ENCODE measurements around the gene P2RX3. TPM values are rescaled to one million over a fixed set of nuclear protein-coding genes. Genes with fewer than 3 reads are reported as not detected.
"Not testable (repeated sequence)": the region's sequence is repeated elsewhere in the genome, so short reads cannot be mapped to it uniquely, and the experiment has no call there.

P2RX3 gene
- total RNA-seq, 1 experiment from 2014 or later = 7.1 TPM

DNA sequence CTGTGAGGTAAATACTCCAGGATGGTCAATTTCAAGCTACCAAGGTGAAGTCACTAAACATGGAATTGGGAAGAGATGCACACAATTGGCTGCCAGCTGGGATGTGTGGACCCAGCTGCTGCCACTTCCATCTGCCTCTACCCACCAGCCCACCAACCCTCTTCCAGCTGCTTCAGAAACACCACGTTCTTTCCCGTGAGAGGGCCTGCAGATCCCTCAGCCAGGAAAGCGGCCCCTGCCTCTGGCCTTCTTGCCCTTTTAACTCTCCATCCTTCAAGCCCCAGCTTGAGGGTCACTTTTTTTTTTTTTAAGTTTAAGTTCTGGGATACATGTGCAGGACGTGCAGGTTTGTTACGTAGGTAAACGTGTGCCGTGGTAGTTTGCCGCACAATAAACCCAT lies 22.8 kb downstream of the P2RX3 start:
- in situ Hi-C loops (cut with HindIII; ENCODE audit: low sequenced_read_pairs) = no loop called here
- no peak for DNase-seq (ENCODE audit: low spot score)

DNA sequence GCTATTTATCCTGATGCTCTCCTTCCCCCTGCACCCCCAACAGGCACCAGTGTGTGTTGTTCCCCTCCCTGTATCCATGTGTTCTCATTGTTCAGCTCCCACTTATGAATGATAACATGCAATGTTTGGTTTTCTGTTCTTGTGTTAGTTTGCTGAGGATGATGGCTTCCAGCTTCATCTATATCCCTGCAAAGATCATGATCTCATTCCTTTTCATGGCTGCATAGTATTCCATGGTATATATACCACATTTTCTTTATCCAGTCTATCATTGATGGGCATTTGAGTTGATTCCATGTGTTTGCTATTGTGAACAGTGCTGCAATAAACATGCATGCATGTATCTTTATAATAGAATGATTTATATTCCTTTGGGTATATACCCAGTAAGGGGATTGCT lies 23.3 kb downstream of the P2RX3 start:
- in situ Hi-C loops (cut with HindIII; ENCODE audit: low sequenced_read_pairs); DNase-seq (ENCODE audit: low spot score): not testable (repeated sequence)

DNA sequence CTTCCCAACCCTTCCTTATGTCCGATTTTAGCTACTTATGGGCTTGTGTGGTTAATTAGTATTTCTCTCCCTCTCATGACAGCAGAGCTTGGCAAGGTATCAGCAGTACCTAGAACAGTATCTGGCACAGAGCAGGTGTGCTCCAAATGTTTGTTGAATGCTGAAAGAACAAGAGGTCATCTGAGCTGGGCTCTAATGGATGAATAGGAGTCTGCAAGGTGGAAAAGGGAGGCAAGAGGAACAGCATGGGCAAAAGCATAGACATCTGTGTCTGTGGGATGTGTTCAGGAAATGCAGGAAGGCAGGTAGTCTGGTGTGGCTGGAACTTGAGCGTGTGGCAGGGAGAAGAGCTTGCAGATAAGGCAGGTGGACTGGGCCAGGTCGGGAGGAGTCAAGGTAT lies 23.8 kb downstream of the P2RX3 start:
- in situ Hi-C loops (cut with HindIII; ENCODE audit: low sequenced_read_pairs) = no loop called here
- no peak for DNase-seq (ENCODE audit: low spot score)

DNA sequence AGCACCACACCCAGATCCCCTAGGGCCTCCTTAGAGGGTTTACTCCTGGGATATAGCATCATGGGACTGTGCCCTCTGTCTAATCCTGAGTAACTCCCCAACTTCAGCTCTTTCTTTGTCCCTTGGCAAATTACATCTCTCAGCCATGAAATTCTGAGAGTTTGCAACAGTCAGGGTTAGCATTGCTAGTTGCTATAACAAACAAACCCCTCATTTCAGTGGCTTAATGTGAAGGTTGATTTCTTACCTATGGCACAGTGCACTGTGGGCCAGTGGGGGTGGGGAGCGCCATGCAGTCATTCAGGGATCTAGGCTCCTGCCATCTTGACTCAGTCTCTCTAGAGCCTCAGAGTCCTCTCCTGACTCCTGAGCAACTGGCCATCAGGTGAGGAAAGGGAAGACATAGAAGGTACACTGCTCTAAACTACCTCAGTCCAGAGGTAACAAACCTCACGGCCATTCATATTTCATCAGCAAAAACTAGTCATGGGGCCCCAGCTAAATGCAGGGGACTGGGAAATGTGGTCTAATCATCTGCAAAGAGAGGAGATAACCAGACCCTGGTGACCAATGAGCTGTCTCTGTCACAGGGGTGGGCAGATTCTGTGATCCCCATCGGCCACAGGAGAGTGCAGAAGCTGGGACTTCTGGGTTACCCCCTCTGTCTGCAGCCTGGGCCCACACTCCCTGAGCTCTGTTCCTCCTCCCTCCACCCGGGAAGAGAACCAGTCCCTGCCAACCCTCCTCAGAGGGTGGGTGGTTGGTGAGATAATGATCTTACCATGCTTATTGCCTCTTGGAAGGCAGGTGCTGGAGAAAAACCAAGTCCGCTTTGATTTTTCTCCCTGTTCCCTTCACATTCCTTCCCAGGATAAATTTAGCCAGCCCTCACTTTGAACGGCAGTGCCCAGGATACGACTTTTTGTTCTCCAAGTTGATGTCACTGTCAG lies 25.3 kb downstream of the P2RX3 start:
- DNase-seq (ENCODE audit: low spot score) = no peak
- in situ Hi-C loops (cut with HindIII; ENCODE audit: low sequenced_read_pairs) = no loop called here

DNA sequence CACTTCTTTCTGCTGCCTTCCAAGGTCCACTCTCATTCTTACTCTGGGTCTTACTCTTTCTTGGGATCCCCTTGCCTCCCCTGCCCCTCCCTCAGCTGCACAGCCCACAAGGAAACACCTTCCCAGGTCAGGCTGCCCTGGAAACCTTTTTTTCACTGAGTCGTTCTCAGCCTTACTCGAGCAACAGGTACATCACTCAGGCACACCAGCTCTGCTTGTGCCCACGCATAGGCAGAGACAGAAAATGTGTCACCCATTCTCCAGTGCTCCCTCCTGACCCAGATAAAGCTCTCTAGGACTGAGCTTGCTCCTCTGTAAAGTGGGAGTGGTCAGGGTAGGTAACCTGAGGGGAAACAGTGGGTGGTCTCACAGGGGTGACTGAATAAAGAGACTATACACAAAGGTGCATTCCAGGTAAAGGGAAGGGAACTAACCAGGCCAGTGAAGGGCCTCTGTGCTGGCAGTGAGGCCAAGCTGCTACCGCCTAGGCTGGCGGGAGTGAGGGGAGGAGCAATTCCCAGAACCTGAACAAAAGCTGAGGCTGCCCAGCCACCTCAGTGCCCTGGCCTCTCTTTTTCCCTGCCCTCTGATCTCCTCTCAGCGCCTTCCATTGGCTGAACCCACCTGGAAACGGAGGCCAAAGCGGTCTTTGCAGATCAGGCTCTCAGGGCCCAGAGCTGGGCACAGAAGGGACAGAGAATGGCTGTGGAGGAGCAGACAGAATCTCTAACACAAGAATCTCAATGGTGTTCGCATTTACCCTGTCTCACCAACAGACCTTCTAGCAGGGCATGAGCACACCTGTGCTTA lies 26.9 kb downstream of the P2RX3 start:
- no peak for DNase-seq (ENCODE audit: low spot score)
- in situ Hi-C loops (cut with HindIII; ENCODE audit: low sequenced_read_pairs) = no loop called here

DNA sequence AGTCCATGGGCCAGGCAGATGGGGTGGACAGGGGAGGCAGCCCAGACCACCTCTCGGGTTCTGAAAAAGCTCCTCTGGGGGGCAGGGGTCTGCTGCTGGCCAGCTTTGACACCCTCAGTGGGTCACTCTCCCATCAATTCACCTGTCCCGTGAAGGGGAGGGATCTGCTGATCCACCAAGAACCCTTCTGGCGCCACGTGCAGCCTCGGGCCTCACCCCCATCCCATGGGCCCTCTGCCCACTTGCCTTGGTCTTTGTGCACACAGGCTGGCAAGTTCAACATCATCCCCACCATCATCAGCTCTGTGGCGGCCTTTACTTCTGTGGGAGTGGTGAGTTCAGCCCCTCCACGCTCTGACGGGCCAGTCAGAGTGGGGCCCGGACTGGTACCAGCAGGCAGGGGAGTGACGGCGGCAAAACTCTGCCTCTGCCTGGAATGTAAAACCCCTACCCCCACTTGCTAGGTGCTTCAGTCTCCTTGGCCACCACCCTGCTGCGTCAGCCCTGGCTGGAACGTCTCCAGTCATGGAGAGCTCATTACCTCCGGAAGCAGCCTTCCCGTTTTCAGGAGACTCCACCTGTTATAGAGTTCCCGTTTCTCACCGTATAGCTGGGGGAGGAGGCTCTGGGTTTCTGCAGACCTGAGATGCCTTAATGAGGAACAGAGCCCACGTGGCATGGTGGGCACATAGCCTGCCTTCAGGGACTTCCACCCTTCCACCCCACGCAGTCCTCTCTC lies 30.1 kb downstream of the P2RX3 start:
- no peak for DNase-seq (ENCODE audit: low spot score)
- in situ Hi-C loops (cut with HindIII; ENCODE audit: low sequenced_read_pairs) = no loop called here

DNA sequence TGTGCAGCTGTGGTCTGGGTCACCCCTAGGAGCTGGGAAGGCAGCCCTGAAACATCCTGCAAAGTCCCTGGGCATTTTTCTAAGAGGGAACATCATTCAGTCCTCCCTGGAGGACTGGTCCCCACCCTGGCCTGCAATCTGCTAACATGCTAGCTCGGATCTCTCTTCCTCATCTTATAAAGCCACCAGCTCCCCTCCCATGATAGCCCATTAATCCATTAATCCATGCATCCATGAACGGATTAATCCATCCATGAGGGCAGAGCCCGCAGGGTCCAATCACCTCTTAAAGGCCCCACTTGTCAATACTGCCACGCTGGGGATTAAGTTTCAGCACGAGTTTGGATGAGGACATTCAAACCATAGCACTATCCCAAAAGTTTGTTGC lies 30.7 kb downstream of the P2RX3 start:
- no peak for DNase-seq (ENCODE audit: low spot score)
- in situ Hi-C loops (cut with HindIII; ENCODE audit: low sequenced_read_pairs) = no loop called here

DNA sequence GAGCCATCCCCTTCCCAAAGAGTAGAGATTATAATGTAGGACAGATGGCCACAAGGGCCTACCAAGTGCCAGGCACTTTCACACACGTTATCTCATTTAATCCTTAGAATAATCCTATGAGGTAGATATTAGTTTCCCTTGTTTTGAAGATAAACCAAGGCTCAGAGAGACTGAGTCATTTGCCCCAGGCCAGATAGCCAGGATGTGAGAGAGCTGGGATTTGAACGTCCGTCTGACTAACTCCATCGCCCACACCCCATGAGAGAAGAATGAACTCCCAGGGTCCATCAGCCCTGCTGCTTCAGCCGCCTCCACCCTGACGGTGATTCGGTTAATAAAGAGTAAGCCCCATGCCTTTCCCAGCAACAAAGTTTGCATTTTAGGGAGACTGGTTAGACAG lies 32.1 kb downstream of the P2RX3 start:
- in situ Hi-C loops (cut with HindIII; ENCODE audit: low sequenced_read_pairs) = no loop called here
- DNase-seq (ENCODE audit: low spot score) = no peak

DNA sequence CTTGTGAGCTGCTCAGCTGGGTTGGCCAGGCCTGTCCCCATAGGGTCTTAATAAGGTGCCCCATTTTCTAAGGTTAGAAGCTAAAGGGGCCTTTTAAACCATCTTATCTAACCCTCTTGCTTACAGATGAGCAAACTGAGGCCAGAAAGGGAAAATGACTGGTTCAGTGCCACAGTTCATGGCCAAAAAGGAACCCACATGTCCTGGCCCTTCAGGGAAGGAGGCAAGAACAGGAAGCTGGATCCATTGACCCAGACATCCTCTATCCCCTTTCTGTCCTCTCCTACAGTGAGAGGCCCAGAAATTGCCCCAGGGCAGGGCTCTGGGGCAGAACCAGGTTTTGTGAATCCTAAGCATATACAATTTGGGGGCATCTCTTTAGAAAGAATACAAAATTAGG lies 32.8 kb downstream of the P2RX3 start:
- in situ Hi-C loops (cut with HindIII; ENCODE audit: low sequenced_read_pairs) = no loop called here
- DNase-seq (ENCODE audit: low spot score) = no peak

DNA sequence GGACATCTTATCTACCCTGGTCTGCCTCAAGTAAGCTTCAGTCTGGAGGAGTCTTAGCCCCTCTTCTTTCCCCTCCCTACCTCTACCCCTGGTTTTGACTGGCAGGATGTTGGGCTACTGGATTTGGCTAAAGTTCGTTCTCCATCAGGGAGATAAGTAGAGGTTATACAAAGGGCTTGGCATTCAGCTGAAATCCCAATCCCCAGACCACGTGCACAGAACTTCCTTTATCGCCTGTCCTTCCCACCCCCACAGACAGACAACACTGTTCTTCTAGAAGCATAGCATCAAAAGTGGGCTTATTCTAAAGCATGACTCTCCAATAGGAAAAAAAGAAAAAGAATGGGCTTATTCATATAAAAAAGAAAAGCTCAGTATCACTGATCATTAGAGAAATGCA lies 35.0 kb downstream of the P2RX3 start:
- DNase-seq (ENCODE audit: low spot score) = no peak
- in situ Hi-C loops (cut with HindIII; ENCODE audit: low sequenced_read_pairs) = no loop called here

DNA sequence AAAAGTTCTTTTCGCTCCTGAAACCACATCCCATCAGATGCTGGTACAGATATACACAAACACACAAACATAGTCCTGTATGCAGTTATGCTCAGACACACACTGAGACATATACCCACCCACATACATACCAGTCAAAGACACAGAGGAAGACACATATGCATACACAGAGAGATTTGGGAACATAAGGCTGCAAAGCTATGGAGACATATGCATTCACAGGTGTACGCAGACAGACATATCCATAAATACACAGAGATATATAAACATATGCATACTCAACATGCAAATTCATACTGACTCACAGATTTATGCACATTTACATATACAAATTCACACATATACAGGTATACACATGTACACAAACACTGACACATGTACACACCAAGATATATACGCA lies 36.8 kb downstream of the P2RX3 start:
- in situ Hi-C loops (cut with HindIII; ENCODE audit: low sequenced_read_pairs) = no loop called here
- no peak for DNase-seq (ENCODE audit: low spot score)

DNA sequence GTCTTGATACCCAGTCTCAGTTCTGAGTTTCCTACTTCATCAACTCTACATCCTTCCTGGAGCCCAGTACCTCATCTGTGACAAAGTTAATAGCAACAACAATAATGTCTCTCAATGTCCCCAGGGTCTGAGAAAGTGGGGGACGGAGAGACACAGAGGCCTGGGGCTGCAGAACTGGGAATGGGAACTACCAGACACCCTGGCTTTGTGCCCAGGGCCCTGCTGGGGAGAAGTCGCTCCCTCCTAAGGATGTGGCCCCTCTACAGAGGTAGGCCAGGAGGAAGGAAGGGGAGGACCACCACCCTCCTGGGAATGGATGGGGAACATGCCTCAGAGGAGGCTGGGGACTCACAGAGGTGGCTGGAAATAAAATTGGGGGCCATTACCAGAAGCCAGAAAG lies 37.3 kb downstream of the P2RX3 start:
- DNase-seq (ENCODE audit: low spot score) = no peak
- in situ Hi-C loops (cut with HindIII; ENCODE audit: low sequenced_read_pairs) = no loop called here

DNA sequence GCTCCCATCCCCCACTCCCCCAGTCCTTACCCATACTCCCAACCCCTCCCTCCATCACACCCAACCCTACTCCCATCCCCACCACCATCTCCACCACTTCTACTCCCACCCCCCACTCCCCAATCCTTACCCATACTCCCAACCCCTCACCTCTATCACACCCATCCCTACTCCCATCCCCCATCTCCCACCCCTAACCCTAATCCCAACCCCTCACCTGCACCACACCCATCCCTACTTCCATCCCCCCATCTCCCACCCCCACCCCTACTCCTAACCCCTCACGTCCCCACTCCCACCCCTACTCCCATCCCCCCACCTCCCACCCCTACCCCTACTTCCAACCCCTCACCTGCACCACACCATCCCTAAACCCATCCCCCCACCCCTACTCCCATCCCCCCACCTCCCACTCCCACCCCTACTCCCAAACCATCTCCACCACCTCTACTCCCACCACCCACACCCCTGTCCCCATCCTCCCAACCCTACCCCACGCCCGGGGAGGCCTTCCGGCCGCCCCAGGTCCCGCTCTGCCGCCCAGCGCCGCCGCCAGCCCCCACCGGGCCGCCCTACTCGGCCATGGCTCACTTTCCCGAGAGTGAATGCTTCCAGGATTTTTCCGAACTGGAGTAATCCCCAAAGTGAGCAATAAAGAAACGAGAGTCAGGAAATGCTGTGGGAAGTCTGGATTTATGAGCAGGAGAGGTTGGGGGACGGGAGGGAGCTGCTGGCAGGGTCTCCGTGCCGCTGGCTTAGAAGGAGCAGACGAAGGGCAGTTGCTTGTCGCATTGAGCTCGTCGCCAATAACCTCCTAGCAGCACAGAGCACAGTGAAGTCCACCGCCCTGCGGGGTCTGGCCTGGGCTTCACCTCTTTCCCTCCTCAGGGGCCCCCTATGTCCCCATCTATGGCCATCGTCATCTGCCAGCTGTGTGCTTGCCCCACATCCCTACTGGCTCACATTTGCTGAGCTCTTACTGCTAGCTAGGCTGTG lies 38.2 kb downstream of the P2RX3 start:
- DNase-seq (ENCODE audit: low spot score) = no peak
- in situ Hi-C loops (cut with HindIII; ENCODE audit: low sequenced_read_pairs) = no loop called here

DNA sequence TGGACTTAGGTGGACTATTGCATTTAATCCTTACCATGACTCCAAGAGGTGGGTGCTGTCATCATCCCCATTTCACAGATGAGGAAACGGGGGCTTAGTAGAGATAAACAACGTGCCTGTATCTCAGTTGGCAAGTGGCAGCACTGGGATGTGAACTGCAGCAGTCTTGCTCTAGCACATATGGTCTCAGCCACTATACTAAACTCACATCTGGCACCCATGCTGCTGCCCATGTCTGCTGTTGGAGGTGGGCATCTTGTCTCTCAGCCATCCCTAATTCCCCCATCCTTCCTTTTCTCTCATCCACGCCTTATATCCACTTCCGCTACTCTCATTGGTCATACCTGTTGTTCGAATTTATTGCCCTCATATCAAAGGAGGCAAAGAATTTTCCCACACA lies 39.0 kb downstream of the P2RX3 start:
- in situ Hi-C loops (cut with HindIII; ENCODE audit: low sequenced_read_pairs) = no loop called here
- no peak for DNase-seq (ENCODE audit: low spot score)

DNA sequence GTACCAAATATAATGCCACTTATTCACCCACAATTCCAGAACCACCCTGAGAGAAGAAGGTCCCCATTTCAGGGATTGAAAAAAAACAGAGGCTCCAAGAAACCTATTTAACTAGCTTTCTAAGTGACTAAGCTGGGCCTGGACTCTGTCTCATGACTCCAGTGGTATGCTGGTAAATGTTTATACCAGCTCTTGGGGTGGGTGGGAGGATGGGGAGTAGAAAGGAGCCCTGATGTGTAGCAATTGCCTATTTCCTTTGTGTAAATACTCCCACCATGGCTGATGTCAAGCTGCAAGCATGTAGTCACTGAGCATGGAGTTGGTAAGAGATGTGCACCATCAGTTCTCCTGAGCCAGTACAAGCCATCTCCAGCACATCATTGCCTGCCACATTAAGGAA lies 40.0 kb downstream of the P2RX3 start:
- in situ Hi-C loops (cut with HindIII; ENCODE audit: low sequenced_read_pairs) = no loop called here
- DNase-seq (ENCODE audit: low spot score) = no peak

DNA sequence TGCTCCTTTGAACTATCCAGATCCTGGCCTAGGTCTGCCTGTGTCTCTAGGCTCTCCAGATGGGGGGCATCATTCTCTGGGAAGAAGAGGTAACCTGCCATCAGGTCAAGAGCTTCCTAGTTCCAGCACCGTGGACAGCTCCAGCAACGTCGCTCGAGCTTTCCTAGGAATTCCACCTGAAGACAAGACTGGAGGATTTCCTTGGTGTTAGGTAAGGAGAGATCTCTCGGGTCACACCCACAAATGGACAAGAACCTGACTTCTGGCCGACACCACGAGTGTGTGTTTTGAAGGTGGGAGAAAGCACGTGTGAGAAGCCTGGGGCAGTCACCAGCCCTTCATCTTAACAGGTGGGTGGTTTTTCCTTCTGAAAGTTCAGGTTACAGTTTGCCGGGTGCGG lies 41.6 kb downstream of the P2RX3 start:
- in situ Hi-C loops (cut with HindIII; ENCODE audit: low sequenced_read_pairs) = no loop called here
- DNase-seq (ENCODE audit: low spot score) = no peak

DNA sequence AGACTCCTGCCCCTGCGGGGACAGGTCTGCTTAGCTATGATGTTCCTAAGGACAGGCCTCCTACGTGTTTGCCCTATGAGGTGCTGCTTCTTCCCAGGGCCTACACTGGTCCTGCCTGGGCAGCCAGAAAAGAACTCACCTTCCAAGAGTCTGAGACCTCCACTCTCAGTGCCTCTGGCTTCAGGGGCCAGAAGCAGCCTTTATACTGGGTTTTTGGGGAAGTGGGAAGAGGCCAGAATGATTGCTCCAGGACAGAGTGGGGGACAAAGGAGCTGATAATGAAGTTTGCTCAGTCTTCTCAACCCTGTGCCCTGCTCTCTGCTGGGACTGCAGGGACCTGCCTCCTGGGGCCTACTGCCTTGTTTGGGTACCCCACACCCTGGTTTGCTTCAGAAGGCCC lies 42.8 kb downstream of the P2RX3 start, which contains the start of gene PRG3:
Gene PRG3, minus strand, starts transcription at position 176 of the 400 bp plus-strand sequence. CDS start 442 bp downstream, outside the sequence.
- DNase-seq (ENCODE audit: low spot score) = no peak
- in situ Hi-C loops (cut with HindIII; ENCODE audit: low sequenced_read_pairs) = no loop called here

DNA sequence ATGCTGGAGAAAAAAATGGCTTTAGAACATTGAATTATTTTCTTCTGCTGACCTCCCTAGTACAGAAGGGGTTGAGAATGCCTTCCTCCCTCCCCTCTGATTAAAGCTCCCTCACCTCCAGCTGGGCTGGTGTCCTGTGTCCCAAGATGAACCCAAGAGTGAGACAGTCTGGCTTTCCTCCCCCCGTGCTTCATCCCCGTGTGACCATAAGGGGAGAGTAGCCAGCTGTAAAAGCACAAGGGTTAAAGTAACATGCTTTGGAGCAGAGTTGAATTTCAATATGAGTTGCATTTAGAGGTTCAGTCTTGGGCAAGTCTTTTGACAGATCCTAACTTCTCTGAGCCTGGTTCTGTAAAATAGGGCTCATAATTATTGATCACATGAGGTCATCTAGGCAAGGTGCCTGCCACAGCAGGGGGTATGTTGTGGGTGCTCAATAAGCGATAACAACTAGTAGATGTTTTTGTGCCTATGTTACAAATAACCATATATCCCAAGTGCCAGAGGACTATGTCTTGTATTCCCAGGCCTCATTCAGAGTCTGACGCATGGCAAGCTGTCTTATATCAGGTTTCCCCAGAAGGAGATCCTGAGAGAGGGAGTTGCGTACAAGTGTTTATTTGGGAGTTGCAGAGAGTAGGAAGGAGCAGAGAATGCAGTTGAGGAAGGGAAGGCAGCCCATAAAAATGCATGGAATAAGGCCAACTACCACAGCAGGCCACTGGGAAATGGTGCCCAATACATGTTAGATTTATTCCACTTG lies 48.2 kb downstream of the P2RX3 start:
- in situ Hi-C loops (cut with HindIII; ENCODE audit: low sequenced_read_pairs) = no loop called here
- DNase-seq (ENCODE audit: low spot score) = no peak
